NB4 (cell line): ENCODE results near the gene EEPD1.

Experiments used
- MYC ChIP-seq: IDR thresholded peaks from 2 replicates; pipeline ENCODE4 v1.6.1; 2011; ENCODE audit warnings: low read depth, low read length
- POLR2A ChIP-seq: IDR thresholded peaks from 2 replicates; pipeline ENCODE4 v1.6.1; 2011; ENCODE audit warnings: mild to moderate bottlenecking; ENCODE audit not compliant: insufficient read length; ENCODE audit errors: extremely low read depth
- TF ChIP-seq, protein P1 (sequence below): IDR thresholded peaks from one replicate; pipeline ENCODE4 v1.5.1; 2012; ENCODE audit warnings: low read depth, low read length
- TF ChIP-seq, protein P2 (sequence below): IDR thresholded peaks from 2 replicates; pipeline ENCODE4 v1.6.1; 2011; ENCODE audit warnings: low read depth, low read length

DNA sequence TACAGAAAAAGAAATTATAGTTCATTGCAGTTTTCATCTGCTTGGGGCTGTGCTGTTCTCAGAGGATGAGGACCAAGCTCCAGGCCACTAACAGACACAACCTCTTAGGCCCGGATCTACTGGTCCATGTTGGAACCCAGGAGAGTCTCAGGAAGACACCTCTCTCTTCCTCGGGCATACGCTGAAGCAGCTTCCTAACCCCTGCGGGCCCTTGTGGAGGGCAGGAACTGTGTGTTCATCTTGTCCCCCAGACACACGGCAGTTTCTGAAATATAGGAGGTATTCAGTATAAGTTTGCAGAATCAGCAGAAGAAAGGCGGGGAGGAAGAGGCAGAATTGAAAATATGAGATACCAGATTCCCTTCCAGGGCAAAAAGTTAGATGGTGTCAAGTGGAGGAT lies 78.4 kb downstream of the EEPD1 start:
- TF ChIP-seq, protein P1, sequence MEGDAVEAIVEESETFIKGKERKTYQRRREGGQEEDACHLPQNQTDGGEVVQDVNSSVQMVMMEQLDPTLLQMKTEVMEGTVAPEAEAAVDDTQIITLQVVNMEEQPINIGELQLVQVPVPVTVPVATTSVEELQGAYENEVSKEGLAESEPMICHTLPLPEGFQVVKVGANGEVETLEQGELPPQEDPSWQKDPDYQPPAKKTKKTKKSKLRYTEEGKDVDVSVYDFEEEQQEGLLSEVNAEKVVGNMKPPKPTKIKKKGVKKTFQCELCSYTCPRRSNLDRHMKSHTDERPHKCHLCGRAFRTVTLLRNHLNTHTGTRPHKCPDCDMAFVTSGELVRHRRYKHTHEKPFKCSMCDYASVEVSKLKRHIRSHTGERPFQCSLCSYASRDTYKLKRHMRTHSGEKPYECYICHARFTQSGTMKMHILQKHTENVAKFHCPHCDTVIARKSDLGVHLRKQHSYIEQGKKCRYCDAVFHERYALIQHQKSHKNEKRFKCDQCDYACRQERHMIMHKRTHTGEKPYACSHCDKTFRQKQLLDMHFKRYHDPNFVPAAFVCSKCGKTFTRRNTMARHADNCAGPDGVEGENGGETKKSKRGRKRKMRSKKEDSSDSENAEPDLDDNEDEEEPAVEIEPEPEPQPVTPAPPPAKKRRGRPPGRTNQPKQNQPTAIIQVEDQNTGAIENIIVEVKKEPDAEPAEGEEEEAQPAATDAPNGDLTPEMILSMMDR = no peak
- TF ChIP-seq POLR2A (no peak), MYC (no peak)
- TF ChIP-seq, protein P2, sequence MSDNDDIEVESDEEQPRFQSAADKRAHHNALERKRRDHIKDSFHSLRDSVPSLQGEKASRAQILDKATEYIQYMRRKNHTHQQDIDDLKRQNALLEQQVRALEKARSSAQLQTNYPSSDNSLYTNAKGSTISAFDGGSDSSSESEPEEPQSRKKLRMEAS = no peak
